Lower leg skin (tissue), 4 donors: Measurements from ENCODE around the gene TMEM119. TPM values are rescaled to one million over a fixed set of nuclear protein-coding genes. Genes with fewer than 3 reads are reported as not detected.
"Not testable (repeated sequence)": the region's sequence is repeated elsewhere in the genome, so short reads cannot be mapped to it uniquely, and the experiment has no call there.

Experiments used
- DNase-seq, 2 donors: peaks; one replicate each; pipeline ENCODE4 v3.0.0-alpha.2; 2019; ENCODE audit warnings: low spot score in 2 of 2
- H3K4me3 ChIP-seq: fragments of 200-600 bp; sonication (generic); 2 replicates; pipeline ENCODE4 v1.5.1; 2017; ENCODE audit warnings: mild to moderate bottlenecking, low read depth; ENCODE audit not compliant: poor library complexity, severe bottlenecking
- POLR2A ChIP-seq, 2 donors: fragments of 450-650 bp; IDR thresholded peaks; one replicate each; pipeline ENCODE4 v1.6.1; 2016 to 2017; ENCODE audit warnings: antibody characterized with exemption in 2 of 2, mild to moderate bottlenecking in 1 of 2, moderate library complexity in 1 of 2
- WGBS, 2 donors: methylation state at CpG; one replicate each; pipeline ENCODE4 v1.1.5; 2018; 5-methylcytosine and 5-hydroxymethylcytosine counted together
- intact Hi-C: fragments of 100-400 bp; cut with DNase I; formaldehyde crosslinking; loops from one replicate; pipeline ENCODE4 v1.15.0; 2023; ENCODE audit warnings: low total_unique reads
- total RNA-seq, 4 donors: library from RNA; depleted of rRNA; stranded (reverse); fragments of >200 nt; gene quantifications; one replicate each; pipeline ENCODE4 v1.1.0, GENCODE V29; 2016
- TF ChIP-seq, protein P1 (sequence below), 3 donors: fragments of 450-650 bp; IDR thresholded peaks; one replicate each; pipeline ENCODE4 v1.5.1; 2016; ENCODE audit warnings: antibody characterized with exemption in 3 of 3, mild to moderate bottlenecking in 3 of 3, moderate library complexity in 2 of 3

TMEM119 gene
- total RNA-seq, 4 donors from 2014 or later, result 0.34 to 10.3 (median 1.4) TPM

DNA sequence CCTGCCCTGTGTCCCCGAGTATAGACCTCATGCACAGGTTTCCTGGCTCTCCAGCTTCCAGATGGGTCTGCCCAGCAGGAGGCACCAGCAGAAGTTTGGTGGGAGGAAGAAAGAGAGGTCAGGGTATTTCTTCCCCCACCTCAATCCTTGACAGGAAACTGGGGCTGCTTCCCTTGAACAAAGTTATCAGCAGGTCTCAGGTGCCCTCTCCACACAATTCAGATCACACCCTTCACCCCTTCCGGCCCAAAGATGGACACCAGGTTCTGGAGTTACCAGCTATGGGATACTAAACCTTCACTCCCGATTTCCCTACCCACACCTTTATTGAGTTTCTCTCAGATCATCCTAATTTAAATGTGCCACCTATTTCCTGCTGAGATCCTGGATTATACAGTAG is 38.1 kb downstream of the TMEM119 start:
- intact Hi-C loops, result loop anchor here (10.0 kb wide), 1 partner anchor 535 kb away; the partner anchor contains the start of genes ALKBH2 and UNG
- DNase-seq, result no peak

GRCh38 chr12:108559007-108559655 is 38.8 kb downstream of the TMEM119 start:
- TF ChIP-seq, protein P1, sequence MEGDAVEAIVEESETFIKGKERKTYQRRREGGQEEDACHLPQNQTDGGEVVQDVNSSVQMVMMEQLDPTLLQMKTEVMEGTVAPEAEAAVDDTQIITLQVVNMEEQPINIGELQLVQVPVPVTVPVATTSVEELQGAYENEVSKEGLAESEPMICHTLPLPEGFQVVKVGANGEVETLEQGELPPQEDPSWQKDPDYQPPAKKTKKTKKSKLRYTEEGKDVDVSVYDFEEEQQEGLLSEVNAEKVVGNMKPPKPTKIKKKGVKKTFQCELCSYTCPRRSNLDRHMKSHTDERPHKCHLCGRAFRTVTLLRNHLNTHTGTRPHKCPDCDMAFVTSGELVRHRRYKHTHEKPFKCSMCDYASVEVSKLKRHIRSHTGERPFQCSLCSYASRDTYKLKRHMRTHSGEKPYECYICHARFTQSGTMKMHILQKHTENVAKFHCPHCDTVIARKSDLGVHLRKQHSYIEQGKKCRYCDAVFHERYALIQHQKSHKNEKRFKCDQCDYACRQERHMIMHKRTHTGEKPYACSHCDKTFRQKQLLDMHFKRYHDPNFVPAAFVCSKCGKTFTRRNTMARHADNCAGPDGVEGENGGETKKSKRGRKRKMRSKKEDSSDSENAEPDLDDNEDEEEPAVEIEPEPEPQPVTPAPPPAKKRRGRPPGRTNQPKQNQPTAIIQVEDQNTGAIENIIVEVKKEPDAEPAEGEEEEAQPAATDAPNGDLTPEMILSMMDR (IDR thresholded peaks at IDR 0.05), result no peak
- no peak for TF ChIP-seq POLR2A (IDR thresholded peaks at IDR 0.05)
- no peak for DNase-seq
- intact Hi-C loops, result no loop called here
- no peak overlapping the region for H3K4me3 ChIP-seq
- 81 to 83% methylated on average over 14 of the region's 14 CpGs for WGBS, 2 donors

More for the DNA sequence above, 38.1 kb downstream of the TMEM119 start:
- H3K4me3 ChIP-seq, result no peak overlapping the region
- 50 to 67% methylated on average over 3 of the region's 3 CpGs for WGBS, 2 donors
- TF ChIP-seq, protein P1 (IDR thresholded peaks at IDR 0.05), result no peak
- TF ChIP-seq POLR2A (IDR thresholded peaks at IDR 0.05), result no peak

DNA sequence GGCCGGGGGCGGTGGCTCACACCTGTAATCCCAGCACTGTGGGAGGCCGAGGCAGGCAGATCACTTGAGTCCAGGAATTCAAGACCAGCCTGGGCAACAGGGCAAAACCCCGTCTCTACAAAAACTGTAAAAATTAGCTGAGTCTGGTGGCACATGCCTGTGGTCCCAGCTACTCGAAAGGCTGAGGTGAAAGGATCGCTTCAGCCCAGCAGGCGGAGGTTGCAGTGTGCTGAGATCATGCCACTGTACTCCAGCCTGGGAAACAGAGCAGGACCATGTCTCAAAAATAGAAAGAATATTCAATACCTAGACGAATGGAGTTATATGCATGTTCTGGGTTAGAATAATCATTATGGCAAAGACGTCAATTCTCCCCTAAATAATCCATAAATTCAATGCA is 42.5 kb downstream of the TMEM119 start:
- intact Hi-C loops, H3K4me3 ChIP-seq, DNase-seq: not testable (repeated sequence)
- 87 to 90% methylated on average over 9 of the region's 9 CpGs for WGBS, 2 donors

- H3K4me3 ChIP-seq, result no peak overlapping the region
- TF ChIP-seq, protein P1 (IDR thresholded peaks at IDR 0.05), result no peak
- no peak for TF ChIP-seq POLR2A (IDR thresholded peaks at IDR 0.05)
- intact Hi-C loops, result no loop called here
- 87 to 93% methylated on average over 5 of the region's 5 CpGs for WGBS, 2 donors
- no peak for DNase-seq
These were observed 44.1 kb downstream of the TMEM119 start for GRCh38 chr12:108553799-108554198.

GRCh38 chr12:108551535-108551934 is 46.3 kb downstream of the TMEM119 start:
- no peak for DNase-seq
- TF ChIP-seq POLR2A (IDR thresholded peaks at IDR 0.05), result no peak
- TF ChIP-seq, protein P1 (IDR thresholded peaks at IDR 0.05), result no peak
- 71 to 73% methylated on average over 5 of the region's 5 CpGs for WGBS, 2 donors
- no peak overlapping the region for H3K4me3 ChIP-seq
- intact Hi-C loops, result no loop called here

- DNase-seq, result no peak
- intact Hi-C loops, result no loop called here
- TF ChIP-seq, protein P1 (IDR thresholded peaks at IDR 0.05), result no peak
- no peak for TF ChIP-seq POLR2A (IDR thresholded peaks at IDR 0.05)
- WGBS, 2 donors, result 65 to 68% methylated on average over 7 of the region's 7 CpGs
- H3K4me3 ChIP-seq, result no peak overlapping the region
These were observed 48.8 kb downstream of the TMEM119 start for GRCh38 chr12:108548954-108549521.
